ENCODE data around the gene CAMKK2.
"Not testable (repeated sequence)": the region's sequence is repeated elsewhere in the genome, so short reads cannot be mapped to it uniquely, and the experiment has no call there.

The CAMKK2 gene

GRCh38 chr12:121299662-121300061, 3.2 kb upstream of the CAMKK2 start:
- in situ Hi-C loops (cut with HindIII; ENCODE audit: low sequenced_read_pairs), result no loop called here

DNA sequence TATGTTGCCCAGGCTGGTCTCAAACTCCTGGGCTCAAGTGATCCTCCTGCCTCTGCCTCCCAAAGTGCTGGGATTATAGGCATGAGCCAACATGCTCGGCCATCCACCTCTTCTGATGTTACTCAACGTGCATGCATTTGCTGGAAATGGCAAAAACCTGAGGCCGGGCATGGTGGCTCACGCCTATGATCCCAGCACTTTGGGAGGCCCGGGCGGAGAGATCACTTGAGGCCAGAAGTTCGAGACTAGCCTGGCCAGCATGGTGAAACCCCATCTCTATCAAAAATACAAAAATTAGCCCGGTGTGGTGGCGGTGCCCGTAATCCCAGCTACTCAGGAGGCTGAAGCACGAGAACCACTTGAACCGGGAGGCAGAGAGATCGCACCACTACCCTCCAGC, 1.9 kb upstream of the CAMKK2 start:
- in situ Hi-C loops (cut with HindIII; ENCODE audit: low sequenced_read_pairs), result not testable (repeated sequence)

DNA sequence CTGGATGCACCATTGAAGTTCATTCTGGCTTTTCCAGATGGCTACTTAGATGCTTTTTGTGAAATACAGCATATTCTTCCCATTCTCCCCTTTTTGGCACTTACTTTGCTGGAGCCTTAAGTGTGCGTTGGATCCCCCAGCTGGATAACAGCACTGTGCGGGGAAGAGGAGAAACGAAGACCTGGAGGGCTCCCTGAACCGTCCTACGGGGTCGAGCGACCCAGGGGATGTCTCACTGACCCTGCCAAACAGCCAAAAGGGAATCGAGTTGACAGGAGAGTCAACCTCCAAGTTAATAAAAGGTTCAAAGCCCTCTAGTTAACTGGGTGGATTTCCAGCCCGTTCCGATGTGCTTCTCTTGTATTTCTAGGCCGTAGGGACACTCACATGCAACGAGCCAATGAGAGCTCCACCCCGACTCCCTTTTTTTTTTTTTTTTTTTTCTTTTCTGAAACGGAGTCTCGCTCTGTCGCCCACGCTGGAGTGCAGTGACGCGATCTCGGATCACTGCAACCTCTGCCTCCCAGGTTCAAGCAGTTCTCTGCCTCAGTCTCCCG, 1.0 kb upstream of the CAMKK2 start:
- in situ Hi-C loops (cut with HindIII; ENCODE audit: low sequenced_read_pairs), result no loop called here

DNA sequence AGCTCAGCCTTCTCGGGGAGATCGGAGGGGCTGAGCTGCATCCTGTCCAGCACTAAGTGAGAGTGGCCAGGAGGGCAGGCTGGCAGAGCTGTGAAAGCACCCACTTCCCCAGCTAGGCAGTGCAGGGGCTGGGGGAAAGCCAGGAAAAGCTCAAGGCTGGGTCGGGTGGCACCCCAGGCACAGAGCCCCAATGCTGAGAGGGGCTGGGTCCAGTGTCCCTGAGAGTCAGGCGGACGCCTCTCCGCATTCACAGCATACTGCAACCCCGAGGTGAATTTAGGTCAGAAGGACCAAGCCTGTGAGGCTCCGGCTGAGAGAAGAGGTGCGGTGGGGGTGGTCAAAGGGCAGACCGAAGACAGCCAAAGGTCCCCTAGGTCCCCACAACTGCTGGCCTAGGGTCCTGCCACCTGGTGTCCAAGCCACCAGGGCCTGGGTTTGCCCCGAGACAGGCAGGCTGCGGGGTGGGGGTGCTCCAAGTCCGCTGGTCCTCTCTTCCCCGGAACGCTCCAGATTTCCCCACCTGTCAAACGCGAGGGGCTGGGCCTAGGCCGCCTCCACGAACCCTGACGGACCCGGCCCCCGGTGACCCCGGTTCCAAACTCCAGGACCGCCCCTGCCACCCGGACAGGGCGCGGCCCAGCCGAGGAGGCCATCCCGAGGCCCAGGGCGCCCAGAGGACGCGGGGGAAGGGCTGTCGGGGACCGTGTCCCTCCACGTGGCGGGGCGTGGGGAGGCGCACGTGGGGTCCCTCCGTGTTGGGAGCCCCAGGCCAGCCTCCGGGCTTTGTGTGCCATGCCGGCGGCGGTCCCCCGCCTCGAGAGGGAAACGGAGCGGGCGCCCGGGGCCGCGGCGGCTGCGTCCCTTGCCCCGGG, 527 bp downstream of the CAMKK2 start:
- in situ Hi-C loops (cut with HindIII; ENCODE audit: low sequenced_read_pairs), result no loop called here

- in situ Hi-C loops (cut with HindIII; ENCODE audit: low sequenced_read_pairs), result no loop called here
Observed at GRCh38 chr12:121295116-121295745, 1.3 kb downstream of the CAMKK2 start.

- in situ Hi-C loops (cut with HindIII; ENCODE audit: low sequenced_read_pairs), result no loop called here
Observed at GRCh38 chr12:121294151-121294889, 2.2 kb downstream of the CAMKK2 start.

- in situ Hi-C loops (cut with HindIII; ENCODE audit: low sequenced_read_pairs), result no loop called here
Observed at GRCh38 chr12:121293603-121294002, 2.9 kb downstream of the CAMKK2 start.

DNA sequence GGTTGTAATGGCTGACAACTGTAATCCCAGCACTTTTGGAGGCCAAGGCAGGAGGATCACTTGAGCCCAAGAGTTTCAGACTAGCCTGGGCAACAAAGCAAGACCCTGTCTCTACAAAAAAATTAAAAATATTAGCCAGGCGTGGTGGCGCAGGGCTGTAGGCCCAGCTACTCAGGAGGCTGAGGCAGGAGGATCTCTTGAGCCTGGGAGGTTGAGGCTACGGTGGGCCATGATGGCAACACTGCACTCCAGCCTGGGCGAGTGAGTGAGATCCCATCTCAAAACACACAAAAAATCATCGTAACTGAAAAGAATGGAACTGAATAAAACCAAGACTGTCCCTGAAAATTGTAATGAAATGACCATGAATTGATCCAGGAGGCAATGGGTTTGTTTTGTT, 6.1 kb downstream of the CAMKK2 start:
- in situ Hi-C loops (cut with HindIII; ENCODE audit: low sequenced_read_pairs), result no loop called here

- in situ Hi-C loops (cut with HindIII; ENCODE audit: low sequenced_read_pairs), result no loop called here
Observed at GRCh38 chr12:121289962-121290361, 6.5 kb downstream of the CAMKK2 start.

DNA sequence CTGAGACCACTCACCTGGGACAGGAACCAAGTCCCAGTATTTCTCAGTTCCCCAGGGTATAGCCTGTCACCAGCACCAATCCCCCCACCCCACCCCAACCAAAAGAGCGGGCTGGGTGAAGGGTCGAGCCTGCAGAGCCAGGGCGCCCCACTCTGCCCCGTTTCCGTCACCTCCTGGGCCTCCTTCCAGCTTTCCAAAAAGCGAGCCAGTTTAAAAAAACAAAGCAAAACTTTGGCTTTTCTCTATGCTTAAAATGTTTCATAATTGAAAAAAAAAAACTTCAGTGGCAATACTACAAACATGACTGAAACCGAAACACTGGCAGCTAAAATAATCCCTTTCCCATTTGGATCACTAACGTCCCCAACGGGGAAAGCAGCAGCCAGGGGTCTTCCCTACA, 7.5 kb downstream of the CAMKK2 start:
- in situ Hi-C loops (cut with HindIII; ENCODE audit: low sequenced_read_pairs), result no loop called here

- in situ Hi-C loops (cut with HindIII; ENCODE audit: low sequenced_read_pairs), result no loop called here
Observed at GRCh38 chr12:121288158-121288845, 8.2 kb downstream of the CAMKK2 start.

DNA sequence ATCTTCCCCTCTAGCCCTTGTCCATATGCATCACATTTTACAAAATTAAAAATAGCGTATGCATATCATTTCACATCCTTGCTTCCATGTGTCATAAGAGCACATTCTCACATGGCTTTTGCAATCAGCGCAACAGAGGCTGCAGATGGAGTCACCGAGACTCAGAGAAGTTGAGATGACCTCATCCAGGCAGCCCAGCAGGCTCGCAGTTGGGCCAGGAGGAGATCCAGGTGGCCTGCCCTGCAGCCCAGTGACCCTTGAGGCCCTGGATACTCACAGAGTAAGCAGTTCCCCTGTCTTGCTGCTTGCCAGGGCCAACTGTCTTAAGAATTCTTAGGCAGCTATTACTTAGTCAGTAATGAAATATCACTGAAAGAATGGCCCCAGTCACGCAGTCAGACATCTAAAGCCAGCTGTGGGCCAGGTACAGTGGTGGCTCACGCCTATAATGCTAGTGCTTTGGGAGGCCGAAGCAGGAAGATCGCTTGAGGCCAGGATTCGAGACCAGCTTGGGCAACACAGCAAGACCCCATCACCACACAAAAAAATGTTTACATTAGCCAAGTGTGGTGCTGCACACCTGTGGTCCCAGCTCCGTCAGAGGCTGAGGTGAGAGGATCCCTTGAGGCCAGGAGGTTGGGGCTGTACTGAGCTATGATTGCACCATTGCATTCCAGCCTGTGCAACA, 9.1 kb downstream of the CAMKK2 start:
- in situ Hi-C loops (cut with HindIII; ENCODE audit: low sequenced_read_pairs), result no loop called here

DNA sequence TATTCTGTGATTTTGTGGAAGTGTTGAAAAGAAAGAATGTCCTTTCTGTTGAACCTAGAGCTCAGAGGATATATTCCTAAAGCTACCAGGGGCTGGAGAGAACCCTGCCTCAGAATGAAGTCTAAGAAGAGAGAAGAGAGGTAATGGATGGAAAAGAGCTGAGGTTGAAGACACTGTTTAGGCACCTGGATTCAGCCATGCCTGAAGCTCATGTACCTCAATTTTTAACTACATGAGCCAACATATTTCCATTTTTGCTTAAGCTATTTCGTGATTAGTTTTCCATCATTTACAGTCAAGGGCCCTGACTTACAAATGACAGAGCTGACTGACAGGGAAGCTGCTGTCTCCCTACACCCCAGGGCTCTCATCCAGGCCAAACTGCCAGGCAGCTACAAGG, 10.7 kb downstream of the CAMKK2 start:
- in situ Hi-C loops (cut with HindIII; ENCODE audit: low sequenced_read_pairs), result no loop called here

DNA sequence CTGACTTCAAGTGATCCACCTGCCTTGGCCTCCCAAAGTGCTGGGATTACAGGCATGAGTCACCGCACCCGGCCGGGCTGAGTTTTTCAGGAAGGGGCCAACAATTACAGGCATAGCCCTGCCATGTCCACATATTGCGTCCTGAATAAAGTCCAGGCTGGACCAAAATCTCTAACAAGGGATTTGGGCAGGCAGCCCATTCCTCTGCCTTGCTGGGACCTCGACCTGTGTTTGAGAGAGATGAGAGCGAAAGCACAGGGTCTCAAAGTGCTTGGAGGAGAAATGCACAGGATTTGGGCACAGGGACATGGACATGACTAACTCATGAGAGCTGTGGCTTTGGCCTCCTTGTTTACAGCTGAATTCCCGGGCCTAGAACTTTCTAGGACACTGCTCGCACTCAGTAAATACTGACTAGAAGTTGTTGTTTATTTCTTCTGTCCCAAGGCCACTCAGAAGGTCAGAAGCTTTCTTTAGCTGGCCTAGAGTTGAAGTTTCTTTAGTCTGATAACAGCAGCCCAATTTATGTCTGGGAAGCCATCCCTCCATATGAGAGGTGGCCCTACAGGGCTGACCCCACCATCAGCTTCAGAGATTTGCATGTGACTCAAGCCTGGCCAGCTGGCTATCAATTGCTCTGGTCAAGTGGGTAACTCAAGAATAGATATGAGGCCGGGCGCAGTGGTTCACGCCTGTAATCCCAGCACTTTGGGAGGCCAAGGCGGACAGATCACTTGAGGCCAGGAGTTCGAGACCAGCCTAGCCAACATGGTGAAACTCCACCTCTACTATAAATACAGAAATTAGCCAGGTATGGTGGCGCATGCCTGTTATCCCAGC, 11.7 kb downstream of the CAMKK2 start:
- in situ Hi-C loops (cut with HindIII; ENCODE audit: low sequenced_read_pairs), result no loop called here

GRCh38 chr12:121283841-121284240, 12.7 kb downstream of the CAMKK2 start:
- in situ Hi-C loops (cut with HindIII; ENCODE audit: low sequenced_read_pairs), result no loop called here

- in situ Hi-C loops (cut with HindIII; ENCODE audit: low sequenced_read_pairs), result no loop called here
Observed at GRCh38 chr12:121283388-121283787, 13.1 kb downstream of the CAMKK2 start.

DNA sequence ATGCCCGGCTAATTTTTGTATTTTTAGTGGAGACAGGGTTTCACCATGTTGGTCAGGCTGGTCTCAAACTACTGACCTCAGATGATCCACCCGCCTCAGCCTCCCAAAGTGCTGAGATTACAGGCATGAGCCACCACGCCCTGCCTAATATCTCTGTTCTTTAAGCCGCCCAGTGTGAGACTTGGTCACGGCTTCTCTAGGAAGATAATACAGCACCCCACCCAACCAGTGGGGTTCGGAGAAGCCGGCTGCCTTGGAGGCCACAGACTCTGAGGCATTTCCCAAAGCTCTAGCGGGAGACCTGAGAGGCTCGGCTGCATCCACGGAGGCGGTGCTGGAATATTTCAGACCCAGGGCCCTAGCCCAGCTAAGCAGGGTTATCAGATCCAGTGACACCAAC, 13.6 kb downstream of the CAMKK2 start:
- in situ Hi-C loops (cut with HindIII; ENCODE audit: low sequenced_read_pairs), result not testable (repeated sequence)

DNA sequence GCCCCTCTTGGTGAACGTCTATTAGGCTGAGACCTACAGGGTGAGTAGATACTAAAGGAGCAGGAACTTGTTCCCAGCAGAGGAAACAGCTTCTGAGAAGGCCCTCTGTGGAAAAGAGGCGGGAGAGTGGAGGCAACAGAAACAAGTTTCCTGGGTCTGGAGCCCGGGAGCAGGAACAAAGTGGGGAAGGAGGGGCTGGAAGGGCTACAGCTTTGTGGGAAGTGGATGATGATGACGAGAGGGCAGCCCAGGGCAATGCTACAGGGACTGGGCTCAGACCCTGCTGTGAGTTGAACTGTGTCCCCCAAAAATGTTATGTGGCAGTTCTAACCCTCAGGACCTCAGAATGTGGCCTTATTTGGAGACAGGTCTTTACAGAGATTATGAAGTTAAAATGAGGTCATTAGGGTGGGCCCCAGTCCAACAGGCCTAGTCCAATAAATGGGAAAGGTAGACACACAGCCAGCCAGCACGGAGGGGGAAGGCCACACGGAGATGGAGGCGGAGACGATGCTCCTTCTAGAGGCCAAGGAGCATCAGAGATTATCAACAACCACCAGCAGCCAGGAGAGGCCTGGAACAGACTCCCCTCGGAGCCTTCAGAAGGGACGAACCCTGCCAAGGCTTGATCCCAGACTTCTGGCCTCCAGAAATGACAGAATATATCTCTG, 14.3 kb downstream of the CAMKK2 start:
- in situ Hi-C loops (cut with HindIII; ENCODE audit: low sequenced_read_pairs), result no loop called here

- in situ Hi-C loops (cut with HindIII; ENCODE audit: low sequenced_read_pairs), result not testable (repeated sequence)
Observed at GRCh38 chr12:121281116-121281515, 15.4 kb downstream of the CAMKK2 start.

All from DLD1 (cell line).